Medulla oblongata (tissue), 1 donor: ENCODE results near the gene ZBTB8A.
A peak's percentile ranks its signal among the peaks of the same experiment; 100 is the strongest.
"Not testable (repeated sequence)": the region's sequence is repeated elsewhere in the genome, so short reads cannot be mapped to it uniquely, and the experiment has no call there.

Experiments used
- DNase-seq: peaks from one replicate; pipeline ENCODE4 v3.0.0-alpha.2; 2015; ENCODE audit errors: extremely low spot score

The ZBTB8A gene

GRCh38 chr1:32536764-32537163 lies 2.5 kb upstream of the ZBTB8A start:
- DNase-seq = no peak

GRCh38 chr1:32539584-32540571 lies 651 bp downstream of the ZBTB8A start:
- DNase-seq = peak; percentile 17

- no peak for DNase-seq
Measured at GRCh38 chr1:32540605-32541004, 1.4 kb downstream of the ZBTB8A start.

- no peak for DNase-seq
Measured at GRCh38 chr1:32541064-32541566, 1.9 kb downstream of the ZBTB8A start.

GRCh38 chr1:32546611-32547010 lies 7.4 kb downstream of the ZBTB8A start:
- no peak for DNase-seq

- DNase-seq = no peak
Measured at GRCh38 chr1:32549616-32550015, 10.4 kb downstream of the ZBTB8A start.

- DNase-seq = no peak
Measured at GRCh38 chr1:32554288-32554687, 15.1 kb downstream of the ZBTB8A start.

GRCh38 chr1:32557035-32557434 lies 17.8 kb downstream of the ZBTB8A start:
- not testable (repeated sequence) for DNase-seq

GRCh38 chr1:32557812-32558211 lies 18.6 kb downstream of the ZBTB8A start:
- no peak for DNase-seq

- DNase-seq = no peak
Measured at GRCh38 chr1:32568929-32569328, 29.7 kb downstream of the ZBTB8A start.

- no peak for DNase-seq
Measured at GRCh38 chr1:32580348-32581017, 41.3 kb downstream of the ZBTB8A start.

- no peak for DNase-seq
Measured at GRCh38 chr1:32592943-32593342, 53.7 kb downstream of the ZBTB8A start.

- DNase-seq = no peak
Measured at GRCh38 chr1:32600034-32600433, 60.8 kb downstream of the ZBTB8A start.

GRCh38 chr1:32605711-32606424 lies 66.6 kb downstream of the ZBTB8A start:
- DNase-seq = no peak

- DNase-seq = no peak
Measured at GRCh38 chr1:32606565-32607371, 67.5 kb downstream of the ZBTB8A start.

- DNase-seq = no peak
Measured at GRCh38 chr1:32609180-32609579, 70.0 kb downstream of the ZBTB8A start.

GRCh38 chr1:32611859-32612188 lies 72.6 kb downstream of the ZBTB8A start:
- no peak for DNase-seq

- DNase-seq = peak; percentile 94
Measured at GRCh38 chr1:32612189-32612881, 73.1 kb downstream of the ZBTB8A start.

GRCh38 chr1:32613472-32613871 lies 74.2 kb downstream of the ZBTB8A start:
- DNase-seq = no peak

- no peak for DNase-seq
Measured at GRCh38 chr1:32618673-32619221, 79.5 kb downstream of the ZBTB8A start.
